Left forelimb (tissue), 1 donor: ENCODE data around the gene TRIM27.
"Not testable (repeated sequence)": the region's sequence is repeated elsewhere in the genome, so short reads cannot be mapped to it uniquely, and the experiment has no call there.

Source experiments
- DNase-seq: peaks from one replicate; pipeline ENCODE4 v3.0.0-alpha.2; 2018; ENCODE audit warnings: low spot score

Gene TRIM27

GRCh38 chr6:28896505-28897368 lies 27.0 kb downstream of the TRIM27 start:
- DNase-seq: peak; percentile 80

- DNase-seq: peak; percentile 91
These were observed 28.5 kb downstream of the TRIM27 start for GRCh38 chr6:28895131-28895812.

GRCh38 chr6:28893172-28893799 lies 30.5 kb downstream of the TRIM27 start:
- no peak for DNase-seq

GRCh38 chr6:28892525-28892924 lies 31.3 kb downstream of the TRIM27 start:
- DNase-seq: no peak

GRCh38 chr6:28887796-28888496 lies 35.8 kb downstream of the TRIM27 start:
- DNase-seq: no peak

DNA sequence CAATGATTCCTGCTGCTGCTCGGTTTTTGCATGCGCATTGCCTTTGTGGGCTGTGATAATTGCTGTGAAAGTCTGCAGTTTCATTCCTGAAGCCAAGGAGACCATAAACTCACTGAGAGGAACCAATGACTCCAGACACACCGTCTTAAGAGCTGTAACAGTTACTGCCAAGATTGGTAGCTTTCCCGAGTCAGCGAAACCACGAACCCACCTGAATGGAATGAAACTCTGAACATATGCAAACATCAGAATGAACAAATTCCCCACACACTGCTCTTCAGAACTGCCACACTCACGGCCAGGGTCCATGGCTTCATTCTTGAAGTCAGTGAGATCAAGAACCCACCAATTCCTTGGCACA lies 37.7 kb downstream of the TRIM27 start:
- DNase-seq: no peak

- no peak for DNase-seq
These were observed 39.2 kb downstream of the TRIM27 start for GRCh38 chr6:28884423-28885131.

DNA sequence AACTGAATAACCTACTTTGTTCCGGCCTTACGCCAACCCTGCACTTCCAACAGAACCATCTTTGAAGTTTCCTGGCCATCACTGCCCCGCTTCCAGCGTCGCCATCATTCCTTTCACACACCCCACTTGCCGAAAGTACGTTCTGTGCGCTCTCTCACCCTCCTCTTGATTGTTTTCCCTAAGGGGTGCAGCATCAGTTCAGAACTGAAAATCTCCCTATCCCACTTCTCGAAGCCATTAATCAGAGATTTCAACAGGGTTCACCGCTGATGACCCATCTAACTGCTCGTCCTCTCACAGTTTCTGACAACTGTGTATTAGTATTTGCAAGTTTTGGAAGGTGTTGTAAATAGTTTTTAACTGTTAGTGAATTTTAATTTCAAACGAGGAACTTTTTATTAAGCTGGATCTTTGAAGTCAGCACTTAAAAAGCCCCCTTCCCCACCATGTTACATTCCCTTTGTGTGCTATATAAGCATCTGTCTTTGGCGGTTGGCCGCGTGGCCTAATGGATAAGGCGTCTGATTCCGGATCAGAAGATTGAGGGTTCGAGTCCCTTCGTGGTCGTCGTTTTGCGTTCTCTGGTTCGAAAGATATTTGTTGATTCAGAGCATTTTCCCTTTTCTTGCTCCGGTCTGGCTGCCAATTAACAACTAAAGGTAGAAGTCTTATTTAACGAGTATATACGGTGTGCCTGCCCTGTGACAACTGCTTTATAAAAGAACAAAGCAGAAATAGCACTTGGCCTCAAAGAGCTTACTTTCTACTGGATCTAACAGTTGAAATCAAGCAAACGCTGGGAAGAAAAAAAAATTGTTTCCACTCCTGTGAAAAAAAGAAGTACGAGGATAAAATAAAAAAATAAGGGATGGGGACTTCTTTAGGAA lies 42.6 kb downstream of the TRIM27 start:
- peak; percentile 91 for DNase-seq

DNA sequence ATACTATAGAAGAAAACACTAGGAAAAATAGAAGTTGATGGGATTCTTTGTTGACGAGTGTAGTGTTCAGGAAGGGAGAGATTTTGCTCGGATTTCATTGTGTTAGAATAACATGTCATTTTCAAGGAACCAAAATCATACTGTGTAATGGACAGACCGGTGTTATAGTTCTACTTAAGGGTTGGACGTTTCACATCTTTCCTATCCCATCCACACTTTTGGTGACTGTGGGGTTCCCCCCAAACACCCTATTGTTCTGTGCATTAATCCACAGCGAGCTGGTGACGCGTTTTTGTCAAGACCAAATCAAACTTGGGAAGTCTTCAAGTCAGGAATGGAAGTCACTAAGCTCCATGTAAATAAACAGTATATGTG lies 43.3 kb downstream of the TRIM27 start:
- no peak for DNase-seq

DNA sequence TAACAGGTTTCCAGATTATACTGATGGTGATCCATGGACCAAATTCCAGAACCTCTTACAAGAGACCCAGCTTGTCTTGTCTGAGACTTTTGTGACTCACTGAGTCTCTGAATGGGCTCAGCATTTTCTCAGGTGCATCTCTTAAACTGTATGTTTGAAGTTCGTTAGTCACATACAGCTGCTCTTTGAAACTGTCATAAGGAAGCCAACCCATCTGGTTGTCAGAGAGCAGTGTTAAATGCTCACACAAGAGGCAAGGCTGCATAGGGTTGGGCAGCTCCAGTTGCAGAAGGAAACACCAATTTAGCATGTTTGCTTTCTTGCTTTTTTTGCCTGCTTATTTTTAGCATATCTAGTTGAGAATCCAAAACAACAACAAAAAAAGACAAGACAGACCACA lies 47.1 kb downstream of the TRIM27 start:
- DNase-seq: no peak

- no peak for DNase-seq
These were observed 48.5 kb downstream of the TRIM27 start for GRCh38 chr6:28875191-28875747.

- DNase-seq: not testable (repeated sequence)
These were observed 51.5 kb downstream of the TRIM27 start for GRCh38 chr6:28872157-28872817.

GRCh38 chr6:28871335-28872156 lies 52.2 kb downstream of the TRIM27 start:
- no peak for DNase-seq

DNA sequence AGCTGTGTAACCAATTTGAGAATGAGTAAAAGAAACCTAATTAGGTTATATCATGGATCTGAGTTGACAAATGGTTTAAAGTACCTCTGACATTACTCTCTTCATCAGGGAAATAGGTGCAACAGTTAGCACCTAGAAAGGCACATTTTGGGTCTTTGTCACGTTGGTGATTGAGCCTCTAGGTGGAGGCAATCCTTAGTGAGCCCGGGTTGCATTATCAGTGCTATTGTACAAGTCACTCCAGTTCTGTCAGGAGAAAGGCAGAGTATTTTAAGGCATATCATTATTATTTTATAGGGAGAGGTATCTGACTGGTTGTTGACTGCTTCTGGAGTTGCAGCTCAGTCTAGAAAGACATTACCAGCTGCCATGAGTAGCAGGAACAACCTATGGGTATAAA lies 54.9 kb downstream of the TRIM27 start:
- no peak for DNase-seq

DNA sequence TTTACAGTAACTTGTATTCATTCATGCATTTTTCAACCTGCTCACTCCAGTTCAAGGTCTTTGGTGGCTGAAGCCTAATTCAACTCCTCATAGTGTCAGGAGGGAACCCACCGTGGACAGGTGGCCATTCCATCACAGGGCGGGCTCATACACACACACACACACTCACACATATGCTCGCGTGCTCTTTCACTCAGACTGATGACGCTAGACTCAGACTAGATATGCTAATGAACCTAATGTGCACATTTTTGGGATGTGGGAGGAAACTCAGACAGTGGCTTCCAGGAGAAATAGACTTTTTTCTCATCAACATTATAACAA lies 56.7 kb downstream of the TRIM27 start:
- no peak for DNase-seq

DNA sequence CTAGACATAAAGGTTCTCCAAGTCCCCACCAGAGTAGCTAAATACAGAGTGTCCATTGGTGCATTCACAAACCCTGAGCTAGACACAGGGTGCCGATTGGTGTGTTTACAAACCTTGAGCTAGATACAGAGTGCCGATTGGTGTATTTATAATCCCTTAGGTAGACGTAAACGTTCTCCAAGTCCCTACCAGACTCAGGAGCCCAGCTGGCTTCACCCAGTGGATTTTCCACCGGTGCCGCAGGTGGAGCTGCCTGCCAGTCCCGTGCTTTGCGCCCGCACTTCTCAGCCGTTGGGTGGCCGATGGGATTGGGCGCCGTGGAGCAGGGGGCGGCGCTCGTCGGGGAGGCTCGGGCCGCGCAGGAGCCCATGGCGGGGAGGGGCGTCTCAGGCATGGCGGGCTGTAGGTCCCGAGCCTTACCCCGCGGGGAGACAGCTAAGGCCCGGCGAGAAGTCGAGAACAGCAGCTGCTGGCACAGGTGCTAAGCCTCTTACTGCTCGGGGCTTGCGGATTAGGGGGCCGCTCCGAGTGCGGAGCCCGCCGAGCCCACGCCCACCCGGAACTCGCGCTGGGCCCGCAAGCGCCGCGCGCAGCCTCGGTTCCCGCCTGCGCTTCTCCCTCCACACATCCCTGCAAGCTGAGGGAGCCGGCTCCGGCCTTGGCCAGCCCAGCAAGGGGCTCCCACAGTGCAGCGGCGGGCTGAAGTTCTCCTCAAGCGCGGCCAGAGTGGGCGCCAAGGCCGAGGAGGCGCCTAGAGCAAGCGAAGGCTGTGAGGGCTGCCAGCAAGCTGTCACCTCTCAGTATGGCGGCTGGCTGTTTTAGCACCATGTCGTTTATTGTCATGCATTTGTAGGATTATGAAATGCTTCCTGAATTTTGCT lies 57.3 kb downstream of the TRIM27 start:
- peak; percentile 88 for DNase-seq

DNA sequence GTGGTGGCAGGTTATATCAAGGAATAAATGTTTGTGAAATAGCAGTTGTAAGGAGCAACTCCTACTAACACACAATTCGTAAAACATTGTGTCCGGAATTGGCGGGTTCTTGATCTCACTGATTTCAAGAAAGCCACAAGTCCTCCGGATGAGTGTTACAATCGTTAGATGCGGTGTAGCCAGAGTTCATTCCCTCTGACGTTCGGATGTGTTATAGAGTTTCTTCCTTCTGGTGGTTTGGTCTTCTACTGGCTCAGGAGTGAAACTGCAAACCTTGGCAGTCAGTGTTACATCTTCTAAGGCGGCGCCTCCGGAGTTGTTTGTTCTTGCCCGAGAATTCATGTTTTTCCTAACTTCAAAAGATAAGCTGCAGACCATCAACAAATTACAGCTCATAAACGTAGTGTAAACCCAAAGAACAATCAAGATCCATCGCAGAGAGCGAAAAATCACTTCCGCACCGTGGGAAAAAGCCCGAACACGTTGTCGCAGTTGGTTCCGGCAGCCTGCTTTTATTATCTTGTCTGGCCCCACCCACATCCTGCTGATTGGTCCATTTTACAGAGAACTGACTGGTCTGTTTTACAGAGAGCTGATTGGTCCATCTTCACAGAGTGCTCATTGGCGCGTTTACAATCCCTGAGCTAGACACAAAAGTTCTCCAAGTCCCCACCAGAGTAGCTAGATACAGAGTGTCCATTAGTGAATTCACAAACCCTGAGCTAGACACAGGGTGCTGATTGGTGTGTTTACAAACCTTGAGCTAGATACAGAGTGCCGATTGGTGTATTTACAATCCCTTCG lies 58.2 kb downstream of the TRIM27 start:
- DNase-seq: no peak
